GM12892 (cell line): ENCODE measurements around the gene FGF11.

Experiments
- DNase-seq: peaks from one replicate; pipeline ENCODE4 v3.0.0; 2011; ENCODE audit not compliant: insufficient read length
- FAIRE-seq: peaks from 2 replicates; lab custom pipeline; 2011; peaks lifted over from hg19 to GRCh38; lab: Jason Lieb, UNC
- POLR2A ChIP-seq: IDR thresholded peaks from 2 replicates; pipeline ENCODE4 v1.6.1; 2011; ENCODE audit warnings: low read depth, low read length, control low read depth
- POLR2AphosphoS5 ChIP-seq: IDR thresholded peaks from 2 replicates; pipeline ENCODE4 v1.6.1; 2011; ENCODE audit warnings: low read depth, low read length, control low read depth
- TAF1 ChIP-seq: IDR thresholded peaks from 2 replicates; pipeline ENCODE4 v1.6.1; 2011; ENCODE audit warnings: low read depth, mild to moderate bottlenecking, control low read depth, low read length, borderline replicate concordance

The FGF11 gene

GRCh38 chr17:7403977-7404736 lies 35.2 kb upstream of the FGF11 start, which contains the start of gene TMEM256:
TMEM256 (minus strand) TSS chr17:7404097; CDS start chr17:7404084, 13 bp downstream.
- peak; percentile 99 for FAIRE-seq
- DNase-seq, result peak; percentile 95
- peak; percentile 82 for TF ChIP-seq TAF1
- TF ChIP-seq POLR2A, result peak; percentile 94
- peak; percentile 91 for TF ChIP-seq POLR2AphosphoS5

DNA sequence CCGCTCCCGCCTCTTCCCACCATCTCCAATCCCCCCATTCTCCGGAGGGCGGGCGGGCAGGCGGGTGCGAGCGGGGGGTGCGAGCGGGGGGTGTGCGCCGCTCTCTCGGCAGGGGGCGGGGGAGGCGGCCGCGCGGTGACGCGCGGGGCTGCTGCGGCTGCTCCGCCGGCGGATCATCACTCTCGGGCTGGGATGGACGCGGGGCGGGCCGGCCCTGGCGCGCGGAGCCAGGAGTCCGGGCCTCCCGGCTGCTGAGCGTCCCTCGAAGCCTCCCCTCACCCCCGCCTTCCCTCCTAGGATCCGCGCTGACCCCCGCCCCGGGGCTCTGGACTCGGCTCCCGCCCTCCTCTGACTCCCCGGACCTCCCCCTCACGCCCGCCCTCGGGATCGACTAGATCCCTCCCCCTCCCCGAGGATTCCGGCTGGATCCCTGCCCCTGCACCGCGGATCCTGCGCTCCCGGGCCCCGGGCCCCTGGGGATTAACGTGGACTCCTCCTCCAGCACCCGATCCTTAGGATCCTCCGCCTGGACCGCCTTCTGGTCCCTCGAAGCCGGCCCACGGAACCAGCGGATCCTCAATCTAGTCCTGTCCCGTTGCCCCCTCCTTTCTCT lies 34.5 kb upstream of the FGF11 start:
- DNase-seq (peak; percentile 54), FAIRE-seq (no peak)
- TF ChIP-seq POLR2A, result no peak

GRCh38 chr17:7405350-7406234 lies 33.7 kb upstream of the FGF11 start:
- TF ChIP-seq POLR2A (no peak), TAF1 (no peak), POLR2AphosphoS5 (no peak)
- FAIRE-seq (no peak), DNase-seq (no peak)

GRCh38 chr17:7406235-7406825 lies 33.0 kb upstream of the FGF11 start:
- DNase-seq (no peak), FAIRE-seq (no peak)
- TF ChIP-seq POLR2AphosphoS5 (no peak), POLR2A (no peak), TAF1 (no peak)

DNA sequence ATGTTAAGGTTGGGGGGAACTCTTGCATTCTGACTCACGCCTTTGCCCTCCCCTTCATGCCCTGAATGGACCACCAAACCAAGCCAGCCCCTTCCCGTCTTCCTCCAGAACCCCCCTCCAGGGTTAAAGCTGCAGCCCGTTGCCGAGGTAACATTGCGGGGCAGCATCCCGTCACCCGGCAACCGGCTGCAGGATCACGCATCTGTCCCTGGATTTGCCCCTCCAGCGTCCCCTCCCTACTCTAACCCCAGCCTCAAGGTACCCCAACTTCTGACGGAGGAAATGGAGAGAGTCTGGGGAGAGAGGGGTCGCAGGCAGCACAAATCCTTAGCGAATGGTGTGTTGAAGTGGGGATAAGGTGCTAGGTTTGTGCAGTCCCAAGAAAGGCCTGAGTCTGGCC lies 32.2 kb upstream of the FGF11 start:
- DNase-seq (no peak), FAIRE-seq (no peak)
- TF ChIP-seq POLR2AphosphoS5, result no peak

DNA sequence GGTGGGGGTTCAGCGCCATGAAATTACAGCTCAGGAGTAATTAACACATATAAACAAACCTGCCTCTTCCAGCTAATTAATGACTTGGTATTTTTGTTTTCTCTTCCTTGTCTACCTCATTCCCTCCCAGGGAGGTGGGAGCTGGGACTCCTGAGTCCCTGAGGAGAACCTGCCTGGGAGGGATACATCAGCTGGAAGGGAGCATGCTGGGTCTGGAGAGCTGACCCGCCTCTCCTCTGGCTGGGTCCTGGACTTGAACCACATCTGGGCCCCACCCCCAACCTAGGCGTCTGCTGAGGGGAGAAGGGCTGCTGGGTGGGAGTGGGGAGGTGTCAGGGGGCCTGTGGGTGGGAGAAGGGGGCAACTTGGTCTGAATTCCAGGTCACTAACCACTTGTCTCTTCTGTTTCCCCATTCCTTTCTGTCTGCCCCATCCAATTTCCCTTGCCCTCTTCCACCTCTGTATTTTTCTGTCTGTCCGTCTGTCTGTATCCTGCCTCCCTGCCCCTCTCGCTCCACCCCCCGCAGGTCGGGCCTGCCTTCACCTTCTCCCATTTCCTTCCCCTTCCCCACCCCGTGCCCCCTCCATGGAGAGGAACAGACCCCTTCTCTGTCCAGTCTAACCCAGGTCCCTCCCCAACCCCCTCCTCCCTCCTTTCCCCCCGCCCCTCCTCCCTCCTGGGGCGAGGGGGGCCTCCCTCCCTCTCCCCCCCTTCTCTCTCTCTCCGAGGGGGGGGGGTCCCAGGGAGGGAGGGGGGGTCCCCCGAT lies 31.6 kb upstream of the FGF11 start, which contains the start of gene NLGN2:
Gene NLGN2 (plus strand): TSS at position 361 of the 767 bp plus-strand sequence. CDS start 411 bp downstream, outside the sequence.
- DNase-seq (no peak), FAIRE-seq (no peak)
- TF ChIP-seq TAF1 (no peak), POLR2A (no peak), POLR2AphosphoS5 (no peak)

DNA sequence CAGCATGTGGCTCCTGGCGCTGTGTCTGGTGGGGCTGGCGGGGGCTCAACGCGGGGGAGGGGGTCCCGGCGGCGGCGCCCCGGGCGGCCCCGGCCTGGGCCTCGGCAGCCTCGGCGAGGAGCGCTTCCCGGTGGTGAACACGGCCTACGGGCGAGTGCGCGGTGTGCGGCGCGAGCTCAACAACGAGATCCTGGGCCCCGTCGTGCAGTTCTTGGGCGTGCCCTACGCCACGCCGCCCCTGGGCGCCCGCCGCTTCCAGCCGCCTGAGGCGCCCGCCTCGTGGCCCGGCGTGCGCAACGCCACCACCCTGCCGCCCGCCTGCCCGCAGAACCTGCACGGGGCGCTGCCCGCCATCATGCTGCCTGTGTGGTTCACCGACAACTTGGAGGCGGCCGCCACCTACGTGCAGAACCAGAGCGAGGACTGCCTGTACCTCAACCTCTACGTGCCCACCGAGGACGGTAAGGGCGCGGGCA lies 31.0 kb upstream of the FGF11 start:
- TF ChIP-seq TAF1 (no peak), POLR2A (no peak), POLR2AphosphoS5 (no peak)
- DNase-seq, result no peak
- no peak for FAIRE-seq

- FAIRE-seq (no peak), DNase-seq (no peak)
- no peak for TF ChIP-seq POLR2AphosphoS5
- TF ChIP-seq POLR2A, result no peak
- no peak for TF ChIP-seq TAF1
Measured at GRCh38 chr17:7408863-7409262, 30.4 kb upstream of the FGF11 start.

DNA sequence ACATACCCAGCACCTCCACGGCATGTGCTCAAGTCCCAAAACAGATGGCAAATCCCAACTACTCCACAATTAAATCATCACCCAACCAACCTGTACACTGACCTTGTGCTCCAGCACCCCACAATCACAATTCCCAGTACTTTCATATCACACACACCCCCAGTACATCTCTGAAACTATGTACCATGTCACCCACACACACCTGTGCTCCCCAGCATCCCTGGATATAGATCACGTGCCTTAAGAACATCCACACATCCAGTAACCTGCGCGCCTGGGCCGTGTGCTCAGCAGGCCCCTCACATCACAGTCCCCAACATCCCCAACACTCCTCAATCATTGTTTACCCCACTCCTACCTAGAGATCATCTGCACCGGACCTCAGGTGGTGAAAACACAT lies 29.6 kb upstream of the FGF11 start:
- no peak for FAIRE-seq
- DNase-seq, result no peak
- TF ChIP-seq TAF1, result no peak
- TF ChIP-seq POLR2AphosphoS5, result no peak
- TF ChIP-seq POLR2A, result no peak

DNA sequence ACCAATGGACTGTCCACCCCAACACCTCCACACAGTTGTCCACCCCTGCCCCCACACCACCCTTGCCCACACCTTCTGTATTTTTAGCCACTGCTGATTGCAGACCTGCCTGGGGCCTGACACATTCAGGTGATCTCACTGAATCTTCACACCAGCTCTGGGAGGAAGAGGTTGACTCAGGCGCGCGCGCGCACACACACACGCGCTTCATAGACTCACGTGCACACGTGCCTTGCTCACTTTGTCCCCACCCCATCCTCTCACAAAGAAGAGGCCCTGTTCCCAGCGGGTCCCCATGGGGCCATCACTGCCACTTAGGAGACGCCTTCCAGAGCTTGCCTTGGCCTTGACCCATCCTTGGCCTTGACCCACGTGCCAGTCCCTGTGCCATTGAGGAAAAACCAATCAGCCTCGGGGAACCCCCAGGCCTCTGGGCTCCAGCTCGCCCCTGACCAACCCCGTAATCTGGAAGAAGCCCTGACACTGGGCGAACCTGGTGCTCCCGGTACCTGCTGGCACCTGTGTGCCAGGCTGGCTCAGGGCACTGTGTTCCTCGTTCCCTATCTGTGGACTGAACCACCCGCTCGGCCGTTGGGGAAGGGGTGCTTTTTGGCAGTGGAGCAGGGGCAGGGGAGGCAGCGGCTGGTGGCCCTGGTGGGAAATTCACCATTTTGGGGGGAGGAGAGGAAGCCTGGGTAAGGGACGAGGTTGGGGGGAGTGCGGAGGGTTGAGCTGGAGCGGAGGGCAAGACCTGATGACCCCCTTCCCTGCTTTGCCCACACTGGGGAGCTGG lies 28.5 kb upstream of the FGF11 start:
- no peak for DNase-seq
- no peak for FAIRE-seq
- TF ChIP-seq TAF1 (no peak), POLR2A (no peak), POLR2AphosphoS5 (no peak)

DNA sequence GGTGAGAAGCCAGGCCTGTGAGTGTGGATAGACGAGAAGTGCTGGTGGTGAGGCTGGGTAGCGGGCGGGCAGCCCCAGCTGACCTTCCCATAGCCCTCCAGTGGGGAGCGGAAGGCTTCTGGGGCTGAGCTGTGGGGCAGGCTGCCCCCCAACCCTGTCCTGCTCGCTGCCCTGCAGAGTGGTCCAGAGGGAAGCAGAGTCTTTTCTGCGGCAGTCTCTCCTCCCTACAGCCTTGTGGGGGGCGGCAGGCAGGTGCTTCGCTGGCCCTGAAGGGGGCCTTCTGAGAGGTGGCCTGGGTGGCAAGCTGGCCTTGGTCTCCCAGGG lies 27.9 kb upstream of the FGF11 start:
- FAIRE-seq (no peak), DNase-seq (no peak)
- TF ChIP-seq TAF1, result no peak
- no peak for TF ChIP-seq POLR2AphosphoS5
- TF ChIP-seq POLR2A, result no peak
